ENCODE measurements around the gene KCNQ1.

The KCNQ1 gene

DNA sequence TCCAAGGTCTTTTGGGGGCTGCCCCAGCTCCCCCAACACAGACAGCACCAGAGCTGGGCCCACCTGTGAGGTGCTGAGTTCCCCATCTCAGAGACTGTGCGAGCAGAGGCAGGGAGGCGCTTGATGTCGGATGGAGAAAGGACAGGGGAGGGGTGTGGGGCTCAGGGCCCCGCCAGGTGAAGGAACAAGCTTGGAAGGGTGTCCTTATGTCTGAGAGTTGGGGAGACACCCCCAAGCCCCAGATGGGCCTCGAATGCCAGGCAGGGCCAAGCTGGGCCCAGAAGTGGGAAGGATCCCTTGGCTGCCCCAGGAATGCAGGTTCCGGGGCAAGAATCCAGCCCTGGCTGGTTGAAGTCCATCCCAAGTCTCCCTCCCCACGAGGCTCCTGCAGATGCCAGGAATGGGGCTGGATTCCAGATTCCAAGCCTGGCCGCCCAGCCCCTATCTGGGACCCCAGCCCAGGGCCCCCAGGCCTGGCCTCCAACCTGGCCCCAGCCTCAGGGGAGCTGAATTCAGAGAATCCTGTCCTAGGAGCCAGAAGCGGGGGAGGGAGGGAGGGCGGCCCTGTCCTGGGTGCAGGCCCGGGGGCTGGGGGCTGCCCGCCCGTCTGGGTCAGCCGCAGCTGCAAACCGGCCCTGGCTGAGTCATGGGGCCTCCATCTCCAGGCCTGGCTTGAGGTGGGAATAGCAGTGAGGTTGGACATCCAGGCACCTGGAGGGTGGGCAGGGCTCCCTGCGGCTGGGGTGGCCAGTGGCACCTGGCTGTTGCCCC, 389.9 kb downstream of the KCNQ1 start:
- no peaks in the 10 kb centered on the region for H3K27me3 Mint-ChIP-seq
- no peak overlapping the region for H3K27ac Mint-ChIP-seq
- no peaks in the 10 kb centered on the region for H3K9me3 Mint-ChIP-seq
- no peaks in the 10 kb centered on the region for H3K36me3 Mint-ChIP-seq (ENCODE audit: low read depth)
- H3K4me3 Mint-ChIP-seq, result no peak overlapping the region
- H3K4me1 Mint-ChIP-seq (ENCODE audit: low read depth), result no peaks in the 10 kb centered on the region

DNA sequence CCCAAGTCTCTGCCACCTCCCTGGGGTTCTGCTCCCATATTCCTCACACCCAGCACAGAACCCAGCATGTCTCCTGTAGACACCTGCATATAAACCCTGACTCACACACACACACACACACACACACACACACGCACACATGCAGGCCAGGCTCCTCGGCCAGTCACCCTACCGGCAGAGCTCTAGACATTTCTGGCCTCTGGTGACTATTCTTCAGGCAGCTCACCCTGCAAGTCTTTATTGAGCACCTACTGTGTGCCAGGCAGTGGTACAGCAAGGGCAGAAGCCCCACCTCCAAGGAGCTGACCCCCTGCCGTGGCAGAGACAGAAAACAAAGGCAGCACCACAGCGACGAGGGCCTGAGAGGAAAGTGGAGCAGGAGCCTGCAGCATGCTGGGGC, 390.5 kb downstream of the KCNQ1 start:
- Mint-ChIP-seq H3K27me3 (no peaks in the 10 kb centered on the region), H3K36me3 (ENCODE audit: low read depth) (no peaks in the 10 kb centered on the region), H3K4me3 (no peak overlapping the region), H3K9me3 (no peaks in the 10 kb centered on the region), H3K4me1 (ENCODE audit: low read depth) (no peaks in the 10 kb centered on the region), H3K27ac (no peak overlapping the region)

DNA sequence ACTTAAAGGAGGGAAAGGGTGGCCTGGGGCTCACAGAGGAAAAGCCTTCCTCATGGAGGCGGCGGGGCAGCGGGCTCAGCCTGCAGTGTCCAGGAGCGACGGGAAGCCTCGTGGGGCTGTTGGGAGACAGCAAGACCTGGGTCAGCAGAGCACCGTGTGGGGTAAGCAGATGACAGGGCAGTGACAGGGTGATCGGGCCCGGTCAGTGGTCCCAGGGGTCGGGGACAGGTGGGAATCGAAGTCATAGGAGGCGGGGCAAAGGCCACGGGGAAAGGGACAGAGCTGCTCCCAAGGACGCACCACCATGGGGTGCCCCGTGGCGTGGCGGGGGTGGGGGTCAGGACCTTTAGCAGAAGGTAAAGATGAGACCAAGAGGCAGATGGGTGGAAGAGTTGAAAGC, 390.9 kb downstream of the KCNQ1 start:
- Mint-ChIP-seq H3K9me3 (no peaks in the 10 kb centered on the region), H3K27ac (no peak overlapping the region), H3K27me3 (no peaks in the 10 kb centered on the region), H3K4me1 (ENCODE audit: low read depth) (no peaks in the 10 kb centered on the region), H3K4me3 (no peak overlapping the region), H3K36me3 (ENCODE audit: low read depth) (no peaks in the 10 kb centered on the region)

DNA sequence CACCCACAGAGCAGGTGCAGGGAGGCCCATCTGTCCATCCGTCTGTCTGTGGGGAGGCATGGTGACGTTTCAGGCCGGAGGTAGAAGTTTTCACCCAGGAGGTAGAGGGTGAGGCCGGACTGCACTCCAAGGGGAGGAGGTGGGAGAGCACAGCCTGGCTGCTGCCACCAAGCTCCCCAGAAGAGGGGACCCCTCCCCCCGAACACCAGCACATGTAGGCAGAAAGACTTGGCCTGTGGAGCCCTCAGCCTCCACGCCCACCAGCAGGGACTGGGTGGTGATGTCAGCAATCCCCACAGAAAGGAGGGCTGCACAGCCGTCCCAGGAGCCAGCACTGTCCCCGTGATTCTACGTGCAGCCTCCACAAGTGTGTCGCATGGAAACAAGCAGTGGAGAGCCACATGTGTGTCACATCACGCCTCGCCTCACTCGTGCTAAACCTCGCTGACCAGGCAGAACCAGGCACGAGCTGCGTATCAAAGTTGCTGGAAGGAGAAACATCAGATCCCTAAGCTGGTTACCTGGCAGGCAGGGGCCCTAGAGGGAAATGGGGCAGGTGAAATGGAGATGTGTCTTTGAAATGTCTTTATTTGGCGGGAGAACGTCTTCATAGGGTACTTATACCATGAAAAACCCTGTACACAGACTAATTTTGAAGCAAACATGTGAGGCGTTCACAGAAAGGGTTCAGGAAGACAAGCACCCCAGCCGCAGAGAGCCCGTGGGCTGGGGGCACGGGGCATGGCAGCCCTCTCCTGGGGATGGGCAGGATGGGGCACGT, 391.7 kb downstream of the KCNQ1 start:
- H3K9me3 Mint-ChIP-seq, result no peaks in the 10 kb centered on the region
- no peak overlapping the region for H3K4me3 Mint-ChIP-seq
- H3K36me3 Mint-ChIP-seq (ENCODE audit: low read depth), result no peaks in the 10 kb centered on the region
- H3K27ac Mint-ChIP-seq, result no peak overlapping the region
- no peaks in the 10 kb centered on the region for H3K4me1 Mint-ChIP-seq (ENCODE audit: low read depth)
- no peaks in the 10 kb centered on the region for H3K27me3 Mint-ChIP-seq

DNA sequence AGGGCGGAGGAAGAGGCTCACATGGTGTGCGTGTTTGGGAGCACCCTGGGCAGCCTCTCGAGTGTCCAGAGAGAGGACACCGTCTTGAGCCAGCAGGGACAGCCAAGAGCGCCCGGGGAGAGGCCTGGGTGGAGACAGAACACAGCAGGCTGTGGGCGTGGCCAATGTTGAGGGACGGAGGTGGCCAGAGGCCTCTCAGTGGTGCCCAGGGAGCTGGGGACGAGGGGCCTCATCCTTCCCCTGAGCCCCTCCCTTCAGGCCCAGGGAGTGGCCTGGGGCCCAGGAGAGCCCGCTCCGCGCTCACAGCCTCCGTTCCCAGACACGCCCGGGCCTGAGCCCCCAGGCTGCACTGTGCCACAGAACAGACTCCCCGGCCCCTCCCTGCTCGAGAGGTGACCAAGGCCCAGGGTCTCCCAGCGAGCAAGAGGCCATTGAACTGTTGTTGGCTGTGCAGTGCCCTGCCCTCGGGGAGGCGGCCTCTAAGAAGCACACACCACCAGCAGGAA, 392.3 kb downstream of the KCNQ1 start:
- no peaks in the 10 kb centered on the region for H3K36me3 Mint-ChIP-seq (ENCODE audit: low read depth)
- H3K27me3 Mint-ChIP-seq, result no peaks in the 10 kb centered on the region
- H3K4me1 Mint-ChIP-seq (ENCODE audit: low read depth), result no peaks in the 10 kb centered on the region
- no peak overlapping the region for H3K4me3 Mint-ChIP-seq
- H3K9me3 Mint-ChIP-seq, result no peaks in the 10 kb centered on the region
- H3K27ac Mint-ChIP-seq, result no peak overlapping the region

DNA sequence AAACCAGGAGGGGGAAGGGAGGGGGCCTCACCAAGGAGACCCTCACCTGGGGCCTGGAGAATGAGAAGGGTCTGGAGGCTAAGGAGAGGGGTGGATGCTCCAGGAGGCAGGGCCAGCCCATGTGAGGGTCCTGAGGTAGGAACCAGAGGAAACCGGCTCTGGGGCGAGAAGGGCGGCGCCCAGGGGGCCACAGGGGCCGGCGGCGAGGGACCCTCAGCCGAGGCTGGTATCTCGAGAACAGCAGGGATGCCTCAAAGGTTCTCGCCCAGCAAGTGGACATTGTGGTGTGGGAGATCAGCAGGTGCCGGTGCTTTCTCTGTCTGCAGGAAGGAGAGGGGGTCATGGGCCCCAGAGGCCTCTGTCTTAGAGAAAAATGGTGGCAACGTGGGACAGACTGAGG, 392.8 kb downstream of the KCNQ1 start:
- Mint-ChIP-seq H3K27me3 (no peaks in the 10 kb centered on the region), H3K9me3 (no peaks in the 10 kb centered on the region), H3K4me3 (no peak overlapping the region), H3K27ac (no peak overlapping the region), H3K36me3 (ENCODE audit: low read depth) (no peaks in the 10 kb centered on the region), H3K4me1 (ENCODE audit: low read depth) (no peaks in the 10 kb centered on the region)

DNA sequence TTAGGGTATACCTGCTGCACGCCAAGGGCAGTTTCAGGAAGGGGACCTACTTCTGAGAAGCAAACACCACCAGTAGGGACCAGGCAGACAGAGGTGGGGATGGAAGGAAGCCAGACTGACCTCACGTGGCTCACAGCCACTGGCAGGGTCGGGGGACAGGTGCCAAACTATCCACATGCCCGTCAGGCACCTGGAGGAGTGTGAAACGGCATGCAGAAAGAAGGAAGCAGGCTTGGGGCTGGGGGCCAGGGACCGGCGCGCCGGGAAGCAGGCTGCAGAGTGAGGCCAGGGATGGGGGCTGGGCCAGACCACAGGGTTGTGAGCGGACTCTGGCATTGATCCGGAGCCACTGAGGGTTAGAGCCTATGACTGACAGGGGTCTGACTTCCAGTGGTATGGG, 393.3 kb downstream of the KCNQ1 start:
- H3K9me3 Mint-ChIP-seq, result no peaks in the 10 kb centered on the region
- H3K27me3 Mint-ChIP-seq, result no peaks in the 10 kb centered on the region
- no peak overlapping the region for H3K27ac Mint-ChIP-seq
- no peaks in the 10 kb centered on the region for H3K36me3 Mint-ChIP-seq (ENCODE audit: low read depth)
- no peaks in the 10 kb centered on the region for H3K4me1 Mint-ChIP-seq (ENCODE audit: low read depth)
- H3K4me3 Mint-ChIP-seq, result no peak overlapping the region

DNA sequence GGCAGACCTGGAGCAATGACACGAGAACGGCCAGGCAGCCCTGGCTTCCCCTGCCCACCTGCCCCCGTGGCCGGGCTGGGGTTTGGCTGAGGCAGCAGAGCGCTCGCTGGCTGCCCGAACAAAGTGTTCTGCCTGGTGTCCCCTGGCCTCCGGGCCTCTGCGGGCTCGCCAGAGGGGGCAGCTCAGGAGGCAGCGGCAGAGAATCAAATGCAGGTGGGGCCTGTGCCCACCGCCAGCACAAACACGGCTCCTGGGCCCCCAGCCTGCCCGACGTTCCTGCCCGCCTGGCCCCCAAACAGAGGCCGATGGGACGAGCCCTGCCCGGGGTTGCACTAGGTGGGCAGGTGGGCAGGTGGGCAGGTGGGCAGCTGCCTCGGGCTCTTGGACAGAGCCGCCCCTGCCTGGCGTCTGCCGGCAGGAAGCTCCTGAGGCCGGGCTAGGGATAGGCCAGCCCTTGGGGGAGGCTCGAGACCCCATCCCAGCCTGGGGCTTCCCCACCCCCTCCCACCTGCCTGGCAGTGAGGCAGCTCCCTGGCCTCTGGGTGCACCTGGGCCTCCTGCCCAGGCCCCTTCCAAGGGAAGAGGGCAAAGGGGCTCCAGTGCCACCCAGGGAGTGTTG, 394.0 kb downstream of the KCNQ1 start:
- H3K4me3 Mint-ChIP-seq, result no peak overlapping the region
- H3K4me1 Mint-ChIP-seq (ENCODE audit: low read depth), result no peaks in the 10 kb centered on the region
- H3K27me3 Mint-ChIP-seq, result no peaks in the 10 kb centered on the region
- H3K36me3 Mint-ChIP-seq (ENCODE audit: low read depth), result no peaks in the 10 kb centered on the region
- H3K9me3 Mint-ChIP-seq, result no peaks in the 10 kb centered on the region
- H3K27ac Mint-ChIP-seq, result no peak overlapping the region

DNA sequence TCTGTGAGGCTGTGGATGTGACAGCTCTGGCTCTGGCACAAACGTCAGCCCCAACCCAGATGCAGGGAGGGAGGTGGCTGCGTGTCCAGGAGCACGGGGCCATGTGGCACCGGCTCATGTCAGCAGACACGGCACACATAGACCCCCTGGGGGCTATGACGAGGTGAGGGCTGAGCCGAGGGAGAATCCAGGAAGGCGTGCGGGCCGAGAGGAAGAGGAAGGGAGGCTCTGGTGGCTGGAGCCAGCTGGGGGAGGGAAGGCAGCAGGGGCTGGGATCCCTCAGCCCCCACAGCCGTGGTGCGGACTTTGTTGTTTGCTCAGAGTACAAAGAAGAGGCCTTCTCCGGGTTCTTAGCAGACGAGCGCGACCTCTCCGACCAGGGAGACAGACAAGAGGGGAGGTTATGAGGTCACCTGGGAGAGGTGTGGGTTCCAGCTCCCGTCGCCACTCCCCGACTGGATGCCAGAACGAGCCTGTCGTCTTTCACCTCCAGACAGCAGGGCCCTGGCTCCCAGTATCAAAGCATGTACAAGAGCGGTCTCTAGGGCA, 394.7 kb downstream of the KCNQ1 start:
- no peaks in the 10 kb centered on the region for H3K4me1 Mint-ChIP-seq (ENCODE audit: low read depth)
- no peak overlapping the region for H3K4me3 Mint-ChIP-seq
- H3K9me3 Mint-ChIP-seq, result no peaks in the 10 kb centered on the region
- no peak overlapping the region for H3K27ac Mint-ChIP-seq
- no peaks in the 10 kb centered on the region for H3K36me3 Mint-ChIP-seq (ENCODE audit: low read depth)
- H3K27me3 Mint-ChIP-seq, result no peaks in the 10 kb centered on the region

DNA sequence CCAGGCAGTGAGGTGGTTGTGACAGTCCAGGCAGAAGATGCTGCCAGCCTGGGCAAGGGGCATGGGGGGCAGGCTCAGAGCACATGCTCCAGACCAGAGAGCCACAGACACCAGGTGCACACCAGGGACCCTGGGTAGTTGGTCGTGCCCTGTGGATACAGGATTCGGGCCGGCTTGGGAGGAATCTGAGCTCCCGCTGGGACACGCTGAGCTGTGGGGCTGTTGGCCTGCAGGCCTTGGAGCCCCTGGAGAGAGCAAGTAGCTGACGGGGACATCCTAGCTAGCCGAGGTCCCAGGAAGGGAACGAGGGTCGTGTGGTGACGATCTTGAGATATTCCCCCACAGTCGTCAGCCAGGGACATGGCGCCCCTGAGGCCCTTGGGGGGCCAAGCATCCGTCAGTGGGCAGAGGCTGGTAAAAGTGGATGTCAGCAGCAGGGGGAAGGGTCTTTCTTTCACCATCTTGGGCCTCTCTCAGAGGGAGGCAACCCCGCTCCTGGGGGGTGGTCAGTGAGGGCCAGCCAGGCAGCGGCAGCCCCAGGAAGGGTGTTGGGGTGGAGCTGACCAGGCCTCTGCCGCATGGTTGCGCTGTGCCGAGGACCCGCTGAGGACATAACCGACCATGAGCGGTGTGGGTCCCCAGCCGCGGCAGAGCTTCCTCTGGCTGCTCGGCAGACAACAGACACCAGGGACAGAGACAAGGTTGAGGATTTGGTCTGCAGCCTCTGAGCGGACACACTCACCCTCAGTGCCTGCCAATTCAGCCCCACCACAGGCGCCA, 396.8 kb downstream of the KCNQ1 start:
- no peaks in the 10 kb centered on the region for H3K9me3 Mint-ChIP-seq
- H3K4me3 Mint-ChIP-seq, result no peak overlapping the region
- no peaks in the 10 kb centered on the region for H3K27me3 Mint-ChIP-seq
- no peaks in the 10 kb centered on the region for H3K36me3 Mint-ChIP-seq (ENCODE audit: low read depth)
- no peak overlapping the region for H3K27ac Mint-ChIP-seq
- H3K4me1 Mint-ChIP-seq (ENCODE audit: low read depth), result no peaks in the 10 kb centered on the region

DNA sequence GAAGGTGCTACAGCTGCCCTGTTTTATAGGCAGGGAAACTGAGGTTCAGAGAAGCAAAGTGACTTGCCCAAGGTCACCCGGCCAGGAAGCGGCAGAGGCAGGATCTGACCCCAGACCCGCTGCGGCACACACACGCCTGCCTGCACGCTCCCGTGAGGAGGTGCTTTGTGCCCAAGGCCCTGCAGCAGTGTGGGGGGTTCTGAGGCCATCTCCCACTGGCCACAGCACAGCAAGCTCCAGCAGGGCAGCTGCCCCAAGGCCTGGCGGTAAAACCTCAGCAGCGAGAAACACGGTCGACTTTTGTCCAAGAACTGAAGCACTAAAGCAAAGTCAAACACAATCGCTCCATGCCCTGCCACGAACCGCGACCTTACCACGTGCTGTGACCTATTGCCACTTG, 398.1 kb downstream of the KCNQ1 start:
- Mint-ChIP-seq H3K36me3 (ENCODE audit: low read depth) (no peaks in the 10 kb centered on the region), H3K27ac (no peak overlapping the region), H3K9me3 (no peaks in the 10 kb centered on the region), H3K4me1 (ENCODE audit: low read depth) (no peaks in the 10 kb centered on the region), H3K27me3 (no peaks in the 10 kb centered on the region), H3K4me3 (no peak overlapping the region)

DNA sequence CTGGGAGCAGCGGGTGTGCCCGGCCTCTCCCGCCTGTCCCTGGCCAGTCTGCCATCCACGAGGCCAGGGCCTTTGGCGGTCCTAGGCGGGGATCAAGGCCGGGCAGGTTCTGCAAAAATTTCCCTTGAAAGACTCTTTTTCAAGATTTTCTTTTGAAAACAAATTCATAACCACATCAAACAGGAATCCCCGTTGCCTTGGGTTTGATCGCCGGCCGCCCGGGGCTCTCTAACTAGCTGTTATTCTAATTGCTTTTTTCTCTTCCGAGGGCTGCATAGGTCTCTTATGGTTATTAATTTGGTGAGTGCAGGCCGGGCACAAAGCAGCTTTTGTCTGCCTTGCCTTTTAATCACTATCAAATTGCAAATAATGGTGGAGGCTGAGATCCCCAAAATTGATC, 398.7 kb downstream of the KCNQ1 start:
- H3K36me3 Mint-ChIP-seq (ENCODE audit: low read depth), result no peaks in the 10 kb centered on the region
- no peak overlapping the region for H3K4me3 Mint-ChIP-seq
- no peaks in the 10 kb centered on the region for H3K4me1 Mint-ChIP-seq (ENCODE audit: low read depth)
- no peaks in the 10 kb centered on the region for H3K9me3 Mint-ChIP-seq
- no peak overlapping the region for H3K27ac Mint-ChIP-seq
- no peaks in the 10 kb centered on the region for H3K27me3 Mint-ChIP-seq

DNA sequence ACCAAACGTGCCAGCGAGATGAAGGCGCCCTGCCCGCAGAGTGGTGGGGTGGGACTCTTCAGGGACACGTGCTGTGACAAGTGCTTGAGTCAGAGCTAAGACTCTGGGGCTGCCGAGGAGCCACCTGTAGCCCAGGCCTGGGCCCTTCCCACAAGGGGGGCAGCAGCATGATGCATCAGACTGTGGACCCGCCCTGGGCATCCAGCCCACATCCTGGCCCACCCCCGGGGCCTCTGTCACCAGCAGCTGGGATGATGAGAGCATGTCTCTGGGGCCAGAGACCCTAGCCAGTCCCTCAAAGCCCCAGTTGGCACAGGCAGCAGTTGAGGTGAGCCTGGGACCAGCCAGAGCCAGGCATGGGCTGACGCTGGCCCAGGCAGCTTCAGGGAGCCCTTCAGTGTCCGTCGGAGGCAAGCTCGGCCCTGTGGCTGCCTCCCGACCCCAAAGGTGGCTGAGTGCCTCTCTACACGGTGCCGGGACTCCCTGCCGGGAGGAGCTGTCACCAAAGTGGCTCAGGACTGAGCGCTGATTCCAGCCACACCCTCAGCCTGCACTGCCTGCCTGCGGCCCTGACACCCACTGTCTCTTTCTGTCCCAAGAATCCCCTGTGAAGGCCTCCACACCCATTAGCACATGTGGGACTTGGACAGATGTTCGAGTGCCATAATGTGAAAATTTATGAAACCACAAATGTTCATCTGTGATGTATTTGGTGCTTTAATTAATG, 399.5 kb downstream of the KCNQ1 start:
- H3K9me3 Mint-ChIP-seq, result no peaks in the 10 kb centered on the region
- no peaks in the 10 kb centered on the region for H3K4me1 Mint-ChIP-seq (ENCODE audit: low read depth)
- no peaks in the 10 kb centered on the region for H3K27me3 Mint-ChIP-seq
- H3K27ac Mint-ChIP-seq, result no peak overlapping the region
- H3K36me3 Mint-ChIP-seq (ENCODE audit: low read depth), result no peaks in the 10 kb centered on the region
- H3K4me3 Mint-ChIP-seq, result no peak overlapping the region

DNA sequence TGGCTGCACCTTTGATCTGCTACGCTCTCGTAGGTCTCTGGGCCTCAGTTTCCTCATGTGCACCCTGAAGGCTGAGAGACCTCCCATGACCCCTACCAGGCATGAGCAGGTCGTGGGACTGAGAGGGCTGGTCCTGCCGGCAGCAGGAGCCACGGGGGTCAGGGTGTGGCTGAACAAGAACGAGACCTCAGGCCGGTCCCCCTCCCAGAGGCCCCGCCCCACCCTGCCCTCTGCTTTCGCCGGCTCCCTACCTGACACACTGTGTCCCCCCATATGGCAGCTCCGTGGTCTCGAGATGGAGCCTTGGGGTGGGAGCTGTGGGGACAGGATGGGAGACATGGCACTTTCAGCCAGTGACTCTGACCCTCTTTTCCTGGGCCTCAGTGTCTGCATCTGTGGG, 400.2 kb downstream of the KCNQ1 start:
- Mint-ChIP-seq H3K36me3 (ENCODE audit: low read depth) (no peaks in the 10 kb centered on the region), H3K27me3 (no peaks in the 10 kb centered on the region), H3K27ac (no peak overlapping the region), H3K9me3 (no peaks in the 10 kb centered on the region), H3K4me3 (no peak overlapping the region), H3K4me1 (ENCODE audit: low read depth) (no peaks in the 10 kb centered on the region)

Data from stimulated activated naive CD8-positive, alpha-beta T cell treated with anti-CD3 and anti-CD28 coated beads, Interleukin-15, Interleukin-2, amounts not matched to agents 100 ng/mL and 50 ng/mL, for 24 hours (primary cell).